ENCODE data around the gene ING1. TPM values are rescaled to one million over a fixed set of nuclear protein-coding genes. Genes with fewer than 3 reads are reported as not detected.
"Not testable (repeated sequence)": the region's sequence is repeated elsewhere in the genome, so short reads cannot be mapped to it uniquely, and the experiment has no call there.

The ING1 gene, protein sequence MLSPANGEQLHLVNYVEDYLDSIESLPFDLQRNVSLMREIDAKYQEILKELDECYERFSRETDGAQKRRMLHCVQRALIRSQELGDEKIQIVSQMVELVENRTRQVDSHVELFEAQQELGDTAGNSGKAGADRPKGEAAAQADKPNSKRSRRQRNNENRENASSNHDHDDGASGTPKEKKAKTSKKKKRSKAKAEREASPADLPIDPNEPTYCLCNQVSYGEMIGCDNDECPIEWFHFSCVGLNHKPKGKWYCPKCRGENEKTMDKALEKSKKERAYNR
- 25.0 TPM for polyA plus RNA-seq

DNA sequence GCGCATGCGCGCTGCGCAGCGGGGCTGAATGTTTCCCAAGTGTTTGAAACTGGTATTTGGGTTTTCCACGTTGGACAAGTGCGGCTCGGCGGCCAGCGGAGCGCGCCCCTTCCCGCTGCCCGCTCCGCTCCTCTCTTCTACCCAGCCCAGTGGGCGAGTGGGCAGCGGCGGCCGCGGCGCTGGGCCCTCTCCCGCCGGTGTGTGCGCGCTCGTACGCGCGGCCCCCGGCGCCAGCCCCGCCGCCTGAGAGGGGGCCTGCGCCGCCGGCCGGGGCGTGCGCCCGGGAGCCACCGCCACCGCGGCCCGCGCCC lies at the start of gene ING1:
Gene ING1, plus strand, starts transcription at position 59 of the 311 bp plus-strand sequence. CDS start 450 bp downstream, outside the sequence.
- Mint-ChIP-seq H3K36me3 (no peaks in the 10 kb centered on the region), H3K27me3 (no peaks in the 10 kb centered on the region), H3K4me3 (peak within 1 kb of the TSS; percentile 97 to 100 (median 98)), H3K4me1 (peaks cover 8 to 23% (median 9%) of the 10 kb centered on the region in 3 donors), H3K27ac (peak within 1 kb of the TSS; percentile 99 to 100 (median 99)), H3K9me3 (no peaks in the 10 kb centered on the region)

DNA sequence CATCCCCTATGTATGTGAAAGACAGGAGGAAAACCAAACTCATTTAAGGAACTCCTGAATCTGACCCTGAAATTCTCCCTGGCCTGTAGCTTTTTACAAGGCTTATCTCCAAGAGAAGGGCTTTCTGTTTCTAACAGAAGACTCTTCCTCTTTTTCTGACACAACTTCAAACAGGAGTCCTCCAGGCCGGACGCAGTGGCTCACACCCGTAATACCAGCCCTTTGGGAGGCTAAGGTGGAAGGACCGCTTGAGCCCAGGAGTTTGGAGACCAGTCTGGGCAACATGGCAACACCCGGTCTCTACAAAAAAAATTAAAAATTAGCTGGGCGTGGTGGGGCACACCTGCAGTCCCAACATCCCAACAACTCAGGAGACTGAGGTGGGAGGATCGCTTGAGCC lies 49.5 kb upstream of the ING1 start:
- peaks cover 15% of the 10 kb centered on the region for H3K36me3 Mint-ChIP-seq
- peaks cover 0 to 2% (median 0%) of the 10 kb centered on the region in 3 donors for H3K9me3 Mint-ChIP-seq
- H3K27me3 Mint-ChIP-seq, result no peaks in the 10 kb centered on the region
- H3K4me1 Mint-ChIP-seq, result peaks cover 15 to 26% (median 22%) of the 10 kb centered on the region in 3 donors
- H3K4me3 Mint-ChIP-seq, result no peak overlapping the region
- H3K27ac Mint-ChIP-seq, result peak overlapping the region in 2 of 3 donors; percentile 28 to 46

DNA sequence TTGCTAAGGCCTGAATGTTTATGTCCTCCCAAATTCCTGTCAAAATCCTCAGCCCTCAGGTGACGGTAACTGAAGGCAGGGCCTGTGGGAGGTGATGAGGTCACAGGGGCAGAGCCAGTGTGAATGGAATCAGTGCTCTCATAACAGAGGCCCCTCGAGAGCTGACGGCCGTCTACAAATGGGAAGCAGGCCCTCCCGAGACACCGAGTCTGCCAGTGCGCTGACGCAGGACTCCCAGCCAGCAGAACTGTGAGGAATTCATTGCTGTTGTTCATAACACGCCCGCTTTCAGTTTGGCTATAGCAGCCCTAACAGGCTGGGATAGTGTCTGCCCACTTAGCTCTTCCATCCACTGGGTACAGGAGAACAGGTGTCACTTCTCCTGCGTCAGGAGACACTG lies 48.8 kb upstream of the ING1 start:
- peaks cover 0 to 2% (median 0%) of the 10 kb centered on the region in 3 donors for H3K9me3 Mint-ChIP-seq
- H3K4me3 Mint-ChIP-seq, result peak overlapping the region in 1 of 4 donors; percentile 45
- H3K4me1 Mint-ChIP-seq, result peaks cover 11 to 22% (median 22%) of the 10 kb centered on the region in 3 donors
- H3K36me3 Mint-ChIP-seq, result peaks cover 15% of the 10 kb centered on the region
- no peaks in the 10 kb centered on the region for H3K27me3 Mint-ChIP-seq
- H3K27ac Mint-ChIP-seq, result no peak overlapping the region

DNA sequence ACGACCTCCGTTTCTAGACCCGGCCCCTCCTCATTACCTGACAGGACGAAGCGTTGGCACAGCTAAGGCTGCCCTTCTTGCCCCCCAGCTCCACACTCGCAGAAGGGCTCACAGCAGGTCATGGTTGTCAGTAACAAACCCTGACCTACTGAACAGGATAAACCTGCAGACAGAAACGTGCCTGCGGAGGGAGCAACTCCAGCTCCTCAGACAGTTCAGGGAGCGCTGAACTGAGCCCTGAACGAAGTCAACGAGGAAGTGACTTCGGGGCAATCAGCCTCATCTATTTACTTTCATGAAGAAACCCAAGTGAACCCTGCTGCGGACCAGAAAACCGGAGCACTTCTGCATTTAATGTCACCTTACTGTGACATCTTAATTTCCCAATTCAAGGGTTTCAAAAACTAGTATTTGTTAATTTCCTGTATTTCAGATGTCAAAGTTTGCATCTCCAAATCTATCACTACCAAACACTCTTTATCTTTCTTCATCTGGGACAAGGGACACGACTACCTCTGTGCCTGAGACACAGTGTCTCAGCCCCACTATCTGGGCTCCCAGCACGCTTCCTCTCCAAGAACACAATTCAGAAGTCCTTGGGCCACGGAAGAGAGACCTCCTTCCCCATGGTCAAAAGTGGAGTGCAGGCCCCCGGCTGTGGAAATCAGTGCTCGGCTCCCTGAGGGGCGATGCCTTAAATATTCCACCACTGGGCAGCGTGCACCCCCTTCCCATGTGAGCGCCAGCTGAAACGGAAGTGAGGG lies 47.8 kb upstream of the ING1 start:
- Mint-ChIP-seq H3K27me3 (no peaks in the 10 kb centered on the region), H3K4me1 (peaks cover 11 to 22% (median 18%) of the 10 kb centered on the region in 3 donors), H3K27ac (peak overlapping the region; percentile 88 to 94 (median 91)), H3K9me3 (no peaks in the 10 kb centered on the region), H3K4me3 (peak overlapping the region in 3 of 4 donors; percentile 63 to 75 (median 68)), H3K36me3 (peaks cover 16% of the 10 kb centered on the region)

DNA sequence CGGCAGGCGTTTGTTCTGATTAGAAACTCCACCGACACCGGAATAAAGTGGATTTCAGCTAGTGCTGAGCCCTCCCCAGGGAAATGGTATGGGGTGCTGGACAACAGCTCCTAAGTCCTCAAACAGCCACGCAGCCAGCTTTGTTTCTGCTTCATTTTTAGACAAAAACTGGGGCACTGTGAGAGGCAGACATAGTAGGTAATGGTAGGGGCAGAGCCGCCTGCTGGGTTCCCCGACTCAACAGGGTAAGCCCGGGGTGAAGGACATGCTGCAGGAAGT lies 47.3 kb upstream of the ING1 start:
- Mint-ChIP-seq H3K4me3 (no peak overlapping the region), H3K4me1 (peaks cover 11 to 26% (median 18%) of the 10 kb centered on the region in 3 donors)

DNA sequence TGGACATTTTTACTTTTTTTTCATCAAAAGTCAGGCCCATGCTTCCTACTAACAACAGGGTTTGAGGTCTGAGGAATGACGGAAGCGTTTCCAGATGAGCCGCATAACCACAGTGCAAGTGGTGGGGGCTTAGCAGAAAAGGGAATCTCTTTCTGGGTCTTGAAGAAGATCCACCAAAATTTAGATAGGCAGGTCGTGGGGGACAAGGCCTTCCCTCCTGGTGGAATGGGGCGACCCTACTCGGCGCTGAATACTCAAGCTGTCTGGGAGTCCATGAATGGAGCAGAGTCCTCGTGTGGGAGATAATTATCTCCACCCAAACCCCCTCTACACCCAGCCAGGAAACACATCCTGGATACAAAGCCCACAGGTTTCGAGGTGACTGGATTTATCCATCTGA lies 44.5 kb upstream of the ING1 start:
- Mint-ChIP-seq H3K27ac (no peak overlapping the region), H3K36me3 (peaks cover 15% of the 10 kb centered on the region), H3K4me1 (peaks cover 14 to 36% (median 25%) of the 10 kb centered on the region in 3 donors), H3K4me3 (no peak overlapping the region), H3K27me3 (no peaks in the 10 kb centered on the region), H3K9me3 (no peaks in the 10 kb centered on the region)

More for the DNA sequence above, 47.3 kb upstream of the ING1 start:
- H3K27me3 Mint-ChIP-seq, result no peaks in the 10 kb centered on the region
- H3K9me3 Mint-ChIP-seq, result no peaks in the 10 kb centered on the region
- H3K36me3 Mint-ChIP-seq, result peaks cover 18% of the 10 kb centered on the region
- H3K27ac Mint-ChIP-seq, result no peak overlapping the region

DNA sequence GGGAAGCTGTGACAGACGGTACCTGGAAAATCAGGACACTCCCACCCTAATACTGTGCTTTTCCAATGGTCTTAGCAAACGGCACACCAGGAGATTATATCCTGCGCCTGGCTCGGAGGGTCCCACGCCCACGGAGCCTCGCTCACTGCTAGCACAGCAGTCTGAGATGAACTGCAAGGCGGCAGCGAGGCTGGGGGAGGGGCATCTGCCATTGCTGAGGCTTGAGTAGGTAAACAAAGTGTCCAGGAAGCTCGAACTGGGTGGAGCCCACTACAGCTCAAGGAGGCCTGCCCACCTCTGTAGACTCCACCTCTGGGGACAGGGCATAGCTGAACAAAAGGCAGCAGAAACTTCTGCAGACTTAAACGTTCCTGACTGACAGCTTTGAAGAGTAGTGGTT lies 43.7 kb upstream of the ING1 start:
- not testable (repeated sequence) for H3K9me3 Mint-ChIP-seq, H3K27ac Mint-ChIP-seq, H3K4me3 Mint-ChIP-seq, H3K27me3 Mint-ChIP-seq
- Mint-ChIP-seq H3K4me1 (peaks cover 14 to 39% (median 31%) of the 10 kb centered on the region in 3 donors), H3K36me3 (peaks cover 14% of the 10 kb centered on the region)

DNA sequence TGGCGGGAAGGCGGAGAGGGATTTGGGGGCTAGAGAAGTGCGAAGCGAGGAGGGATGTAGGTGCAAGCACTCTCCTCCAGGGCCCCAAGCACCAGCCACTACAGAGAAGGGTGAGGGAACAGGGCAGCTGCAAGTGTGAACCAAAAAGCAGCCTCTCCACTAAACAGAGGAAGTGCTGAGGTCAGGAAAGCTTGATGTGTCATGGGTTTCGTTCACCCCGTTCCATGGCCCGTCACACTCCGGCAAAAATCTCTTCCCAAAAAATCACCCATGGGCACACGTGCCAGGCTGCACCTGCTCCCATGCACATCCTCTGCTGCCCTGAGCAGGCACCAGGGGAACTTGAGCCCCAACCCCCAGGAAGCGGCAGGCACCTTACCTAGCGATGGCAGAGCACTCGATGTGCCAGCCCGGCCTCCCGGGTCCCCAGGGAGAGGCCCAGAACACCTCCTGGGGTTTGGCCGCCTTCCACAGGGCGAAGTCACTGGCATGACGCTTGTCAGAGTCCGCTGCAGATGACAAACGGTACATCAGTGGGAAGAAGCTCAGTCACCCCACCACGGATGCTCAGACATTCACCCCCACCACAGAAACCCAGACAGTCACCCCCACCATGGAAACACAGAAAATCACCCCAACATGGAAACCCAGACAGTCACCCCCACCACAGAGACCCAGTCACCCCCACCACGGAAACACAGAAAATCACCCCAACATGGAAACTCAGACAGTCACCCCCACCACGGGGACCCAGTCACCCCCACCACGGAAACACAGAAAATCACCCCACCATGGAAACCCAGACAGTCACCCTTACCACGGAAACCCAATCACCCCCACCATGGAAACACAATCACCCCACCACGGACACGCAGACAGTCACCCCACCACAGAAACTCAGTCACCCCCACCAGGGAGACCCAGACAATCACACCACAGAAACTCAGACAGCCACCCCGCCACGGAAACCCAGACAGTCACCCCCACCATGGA lies 36.6 kb upstream of the ING1 start:
- Mint-ChIP-seq H3K4me3 (peak overlapping the region; percentile 86 to 98 (median 90)), H3K36me3 (peaks cover 8% of the 10 kb centered on the region), H3K27me3 (no peaks in the 10 kb centered on the region), H3K4me1 (peaks cover 19 to 52% (median 45%) of the 10 kb centered on the region in 3 donors), H3K9me3 (no peaks in the 10 kb centered on the region), H3K27ac (peak overlapping the region; percentile 97 to 100 (median 100))

DNA sequence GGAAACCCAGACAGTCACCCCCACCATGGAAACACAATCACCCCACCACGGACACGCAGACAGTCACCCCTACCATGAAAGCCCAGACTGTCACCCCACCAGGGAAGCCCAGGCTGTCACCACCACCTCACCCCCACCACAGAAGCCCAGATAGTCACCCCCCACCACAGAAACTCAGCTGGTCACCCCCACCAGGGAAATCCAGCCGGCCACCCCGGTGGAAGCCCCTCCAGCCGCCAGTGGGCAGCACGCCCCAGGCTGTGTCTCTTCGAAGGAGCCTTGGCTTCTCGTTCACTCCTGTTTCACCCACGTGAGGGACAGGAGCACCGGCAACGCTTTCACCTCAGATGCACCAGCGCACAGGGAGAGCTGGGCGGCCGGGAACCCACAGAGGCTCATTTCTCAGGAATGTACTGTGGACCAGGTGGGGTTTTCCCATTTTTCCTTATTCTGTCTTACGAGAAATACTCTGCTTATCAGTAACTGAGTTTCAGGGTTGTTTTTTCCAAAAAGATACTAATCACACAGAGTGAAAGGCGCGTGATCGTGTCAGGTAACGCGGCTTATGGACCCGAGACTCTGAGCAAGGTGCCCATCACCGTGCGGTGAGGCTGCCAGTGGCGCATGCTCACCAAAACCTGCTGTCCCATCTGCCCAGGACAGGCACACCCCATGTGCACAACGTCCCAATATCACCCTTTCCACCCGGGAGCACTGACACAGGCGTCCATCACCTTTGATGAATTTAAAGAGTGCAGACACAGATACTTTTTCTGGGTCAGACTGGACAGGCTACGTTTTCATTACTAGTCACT lies 35.6 kb upstream of the ING1 start:
- H3K36me3 Mint-ChIP-seq, result peaks cover 6% of the 10 kb centered on the region
- H3K4me3 Mint-ChIP-seq, result peak overlapping the region in 3 of 4 donors; percentile 27 to 68 (median 65)
- no peaks in the 10 kb centered on the region for H3K9me3 Mint-ChIP-seq
- H3K4me1 Mint-ChIP-seq, result peaks cover 13 to 45% (median 40%) of the 10 kb centered on the region in 3 donors
- no peaks in the 10 kb centered on the region for H3K27me3 Mint-ChIP-seq
- peak overlapping the region; percentile 73 to 100 (median 97) for H3K27ac Mint-ChIP-seq

DNA sequence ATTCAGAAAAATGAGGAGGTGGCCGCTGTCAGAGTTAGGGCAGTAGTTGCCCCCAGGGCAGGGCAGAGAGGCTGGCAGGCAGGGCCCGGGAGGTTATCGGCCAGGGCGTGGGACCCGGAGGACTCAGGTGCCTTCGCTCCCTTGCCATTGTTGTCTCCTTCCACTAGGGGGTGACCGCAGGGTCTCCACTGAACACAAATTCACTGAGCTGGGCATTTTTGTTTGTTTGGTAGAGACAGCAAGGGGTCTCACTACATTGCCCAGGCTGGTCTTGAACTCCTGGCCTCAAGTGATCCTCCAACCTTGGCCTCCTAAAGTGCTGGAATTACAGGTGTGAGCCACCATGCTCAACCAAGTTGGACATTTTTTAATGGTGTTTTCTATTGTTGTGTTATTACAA lies 32.6 kb upstream of the ING1 start:
- peak overlapping the region in 2 of 3 donors; percentile 70 to 76 for H3K27ac Mint-ChIP-seq
- no peaks in the 10 kb centered on the region for H3K9me3 Mint-ChIP-seq
- H3K27me3 Mint-ChIP-seq, result no peaks in the 10 kb centered on the region
- H3K4me1 Mint-ChIP-seq, result peaks cover 18 to 31% (median 30%) of the 10 kb centered on the region in 3 donors
- peaks cover 6% of the 10 kb centered on the region for H3K36me3 Mint-ChIP-seq
- peak overlapping the region in 1 of 4 donors; percentile 42 for H3K4me3 Mint-ChIP-seq

DNA sequence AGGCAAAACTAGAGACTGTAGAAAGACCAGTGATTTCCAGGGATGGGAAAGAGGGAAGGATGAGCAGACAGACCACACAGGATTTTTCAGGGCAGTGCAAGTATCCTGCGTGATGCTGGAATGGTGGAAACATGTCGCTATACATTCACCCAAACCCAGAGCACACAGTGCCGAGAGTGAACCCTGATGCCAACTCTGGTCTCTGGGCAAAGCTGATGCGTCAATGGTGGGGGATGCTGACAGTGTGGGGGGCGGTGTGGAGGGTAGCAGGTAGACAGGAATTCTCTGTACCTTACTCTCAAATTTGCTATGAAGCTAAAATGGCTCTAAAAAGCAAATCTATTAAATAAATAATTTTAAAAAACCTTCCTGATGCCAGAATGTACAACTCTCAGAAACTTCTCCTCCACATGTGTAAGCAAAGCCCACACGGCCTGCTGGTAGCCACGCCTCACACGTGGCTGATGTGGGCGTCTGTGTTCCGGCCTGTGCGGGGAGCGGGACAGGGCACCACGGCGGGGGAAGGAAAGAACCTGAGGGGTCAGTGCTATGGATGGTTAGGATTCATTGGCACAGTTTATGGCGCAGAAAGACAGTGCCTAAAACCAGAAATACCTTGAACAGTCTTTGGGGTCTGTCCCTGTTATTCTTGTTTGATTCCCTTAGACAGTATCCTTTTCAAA lies 31.5 kb upstream of the ING1 start:
- H3K36me3 Mint-ChIP-seq, result peaks cover 2% of the 10 kb centered on the region
- H3K27me3 Mint-ChIP-seq, result no peaks in the 10 kb centered on the region
- no peaks in the 10 kb centered on the region for H3K9me3 Mint-ChIP-seq
- H3K4me1 Mint-ChIP-seq, result peaks cover 9 to 19% (median 19%) of the 10 kb centered on the region in 3 donors
- H3K27ac Mint-ChIP-seq, result peak overlapping the region in 2 of 3 donors; percentile 19 to 81
- H3K4me3 Mint-ChIP-seq, result no peak overlapping the region

DNA sequence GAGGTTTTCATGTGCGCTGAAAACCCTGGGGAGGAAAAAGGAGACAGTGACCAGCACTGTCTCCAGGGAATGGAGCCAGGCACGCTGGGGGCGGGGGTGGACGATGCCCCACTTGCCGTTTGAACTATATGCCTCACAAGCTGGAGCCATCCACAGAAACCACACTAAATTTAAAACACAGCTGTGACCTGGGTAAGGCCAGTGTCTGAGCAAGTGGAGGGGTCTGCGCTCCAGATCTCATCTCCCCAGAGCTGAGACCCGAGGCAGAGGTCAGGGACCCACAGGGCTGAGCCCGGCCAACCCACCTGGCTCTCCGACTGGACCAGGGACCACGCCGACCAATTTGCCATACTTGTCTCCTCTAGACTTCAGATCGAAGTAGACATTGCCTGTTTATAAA lies 30.8 kb upstream of the ING1 start:
- H3K27ac Mint-ChIP-seq, result peak overlapping the region in 1 of 3 donors; percentile 19
- H3K4me1 Mint-ChIP-seq, result peaks cover 9 to 19% (median 19%) of the 10 kb centered on the region in 3 donors
- no peaks in the 10 kb centered on the region for H3K9me3 Mint-ChIP-seq
- no peak overlapping the region for H3K4me3 Mint-ChIP-seq
- peaks cover 2% of the 10 kb centered on the region for H3K36me3 Mint-ChIP-seq
- no peaks in the 10 kb centered on the region for H3K27me3 Mint-ChIP-seq

DNA sequence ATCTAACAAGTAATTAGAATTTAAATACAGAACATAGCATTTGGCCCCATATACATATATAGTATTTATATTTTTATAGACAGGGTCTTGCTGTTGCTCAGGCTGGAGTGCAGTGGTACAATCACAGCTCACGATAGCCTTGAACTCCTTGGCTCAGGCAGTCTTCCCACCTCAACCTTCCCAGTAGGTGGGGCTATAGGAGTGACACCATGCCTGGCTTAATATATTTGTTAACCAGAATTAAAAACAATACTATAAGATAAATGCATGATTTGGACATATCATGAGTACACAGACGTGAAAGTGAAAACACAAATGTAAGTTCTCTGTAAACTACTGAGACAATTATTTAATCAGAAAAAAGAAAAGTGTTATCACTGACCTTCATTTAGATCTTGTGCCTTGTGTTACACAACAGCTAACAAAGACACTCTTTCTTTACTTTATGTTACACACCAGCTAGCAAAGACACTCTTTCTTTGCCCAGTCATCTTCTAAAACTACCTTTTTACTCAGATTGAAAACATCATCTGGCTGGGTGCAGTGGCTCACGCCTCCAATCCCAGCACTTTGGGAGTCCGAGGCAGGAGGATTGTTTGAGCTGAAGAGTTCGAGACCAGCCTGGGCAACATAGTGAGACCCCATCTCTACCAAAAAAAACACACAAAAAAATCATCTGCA lies 30.2 kb upstream of the ING1 start:
- H3K4me3 Mint-ChIP-seq, result no peak overlapping the region
- peak overlapping the region in 2 of 3 donors; percentile 73 to 78 for H3K27ac Mint-ChIP-seq
- peaks cover 6 to 17% (median 16%) of the 10 kb centered on the region in 3 donors for H3K4me1 Mint-ChIP-seq
- no peaks in the 10 kb centered on the region for H3K9me3 Mint-ChIP-seq
- peaks cover 1% of the 10 kb centered on the region for H3K36me3 Mint-ChIP-seq
- H3K27me3 Mint-ChIP-seq, result no peaks in the 10 kb centered on the region
